ENCODE measurements around the gene MYO1D. TPM values are rescaled to one million over a fixed set of nuclear protein-coding genes. Genes with fewer than 3 reads are reported as not detected.

MYO1D gene
- total RNA-seq, 3 donors from 2014 or later = 166 to 495 (median 256) TPM

- DNase-seq = peak in 1 of 3 donors; percentile 50
- H3K4me3 ChIP-seq = no peak overlapping the region
- intact Hi-C loops (cut with DNase I, micrococcal nuclease) = no loop called here
- ATAC-seq = no peak
- H3K4me1 ChIP-seq (ENCODE audit: low read depth) = no peaks in the 10 kb centered on the region
- no peak for TF ChIP-seq CTCF (IDR thresholded peaks at IDR 0.05)
- no peaks in the 10 kb centered on the region for H3K9me3 ChIP-seq
- H3K36me3 ChIP-seq (ENCODE audit: low read depth) = no peaks in the 10 kb centered on the region
Measured at GRCh38 chr17:32493571-32493970, 383.4 kb downstream of the MYO1D start.

- peak in 1 of 3 donors; percentile 34 for DNase-seq
- intact Hi-C loops (cut with DNase I, micrococcal nuclease) = no loop called here
- Histone ChIP-seq H3K9me3 (no peaks in the 10 kb centered on the region), H3K4me3 (no peak overlapping the region), H3K4me1 (ENCODE audit: low read depth) (peaks cover 3% of the 10 kb centered on the region), H3K36me3 (ENCODE audit: low read depth) (no peaks in the 10 kb centered on the region)
- no peak for ATAC-seq
- TF ChIP-seq CTCF (IDR thresholded peaks at IDR 0.05) = no peak
Measured at GRCh38 chr17:32492648-32493289, 384.2 kb downstream of the MYO1D start.

- intact Hi-C loops (cut with DNase I, micrococcal nuclease) = no loop called here
- ATAC-seq = no peak
- DNase-seq = no peak
- H3K36me3 ChIP-seq (ENCODE audit: low read depth) = no peaks in the 10 kb centered on the region
- H3K4me1 ChIP-seq (ENCODE audit: low read depth) = peaks cover 7% of the 10 kb centered on the region
- no peak for TF ChIP-seq CTCF (IDR thresholded peaks at IDR 0.05)
- H3K4me3 ChIP-seq = no peak overlapping the region
- H3K9me3 ChIP-seq = no peaks in the 10 kb centered on the region
Measured at GRCh38 chr17:32492264-32492589, 384.7 kb downstream of the MYO1D start.

GRCh38 chr17:32491371-32492263 lies 385.3 kb downstream of the MYO1D start:
- intact Hi-C loops (cut with DNase I, micrococcal nuclease) = no loop called here
- H3K4me1 ChIP-seq (ENCODE audit: low read depth) = peaks cover 7% of the 10 kb centered on the region
- ATAC-seq = peak; percentile 16
- H3K36me3 ChIP-seq (ENCODE audit: low read depth) = no peaks in the 10 kb centered on the region
- TF ChIP-seq CTCF (IDR thresholded peaks at IDR 0.05) = no peak
- DNase-seq = peak in 2 of 3 donors; percentile 37 to 67
- H3K9me3 ChIP-seq = no peaks in the 10 kb centered on the region
- H3K4me3 ChIP-seq = no peak overlapping the region

GRCh38 chr17:32490101-32490482 lies 386.8 kb downstream of the MYO1D start:
- H3K9me3 ChIP-seq = no peaks in the 10 kb centered on the region
- no peaks in the 10 kb centered on the region for H3K36me3 ChIP-seq (ENCODE audit: low read depth)
- DNase-seq (peak in 1 of 3 donors; percentile 55), ATAC-seq (no peak)
- intact Hi-C loops (cut with DNase I, micrococcal nuclease) = no loop called here
- no peak for TF ChIP-seq CTCF (IDR thresholded peaks at IDR 0.05)
- peaks cover 12% of the 10 kb centered on the region for H3K4me1 ChIP-seq (ENCODE audit: low read depth)
- H3K4me3 ChIP-seq = no peak overlapping the region
